Stimulated activated CD4-positive, alpha-beta T cell treated with anti-CD3 and anti-CD28 coated beads, Interleukin-15, amount 100 ng/mL, for 1 hour (primary cell): ENCODE measurements around the gene TOM1.
A peak's percentile ranks its signal among the peaks of the same experiment; 100 is the strongest.

Experiments used
- DNase-seq, 2 donors: peaks; one replicate each; pipeline ENCODE4 v3.0.0-alpha.2; 2020; ENCODE audit warnings: low read depth in 1 of 2, low spot score in 1 of 2

The TOM1 gene

DNA sequence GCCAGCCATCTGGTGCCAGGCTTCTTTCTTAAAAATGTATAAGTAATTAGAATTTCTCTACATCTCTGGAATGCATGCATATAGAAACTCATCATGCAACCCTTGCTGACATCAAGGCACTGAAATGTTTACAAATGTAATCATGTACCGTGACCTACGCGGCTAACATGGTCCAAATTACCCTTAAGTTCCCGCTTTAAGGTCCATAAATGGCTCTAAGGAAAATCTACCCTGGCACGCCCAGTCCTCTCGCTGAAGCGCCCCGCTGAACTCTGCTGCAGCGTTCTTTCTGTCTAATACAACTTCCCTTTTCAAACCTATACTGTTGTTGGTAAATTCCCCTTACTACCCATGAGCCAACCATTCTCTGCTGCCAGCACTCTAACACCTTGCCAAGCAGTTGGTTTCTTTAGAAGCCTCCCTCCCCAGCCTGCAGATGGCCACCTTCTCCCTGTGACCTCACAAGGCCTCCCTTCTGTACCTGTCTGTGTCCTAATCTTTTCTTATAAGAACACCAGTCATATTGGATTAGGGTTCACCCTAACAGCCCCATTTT, 67.7 kb downstream of the TOM1 start:
- no peak for DNase-seq

DNA sequence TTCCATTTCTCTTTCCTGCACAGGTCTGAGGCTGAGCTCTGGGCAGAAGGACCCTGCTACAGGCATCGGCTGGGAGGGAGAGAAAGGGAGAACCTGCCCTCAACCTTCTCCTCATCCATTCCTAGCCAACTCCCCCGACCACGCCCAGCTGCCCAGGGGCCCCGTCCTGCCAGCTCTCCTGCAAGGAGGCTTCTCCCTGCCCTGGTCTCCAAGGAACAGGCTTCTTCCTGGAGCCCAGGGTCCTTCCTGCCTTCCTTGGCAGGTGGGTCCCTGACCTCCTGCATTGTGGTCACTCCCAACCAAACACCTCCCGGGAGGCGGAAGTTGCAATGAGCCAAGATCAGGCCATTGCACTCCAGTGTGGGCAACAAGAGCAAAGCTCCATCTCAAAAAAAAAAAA, 68.7 kb downstream of the TOM1 start:
- no peak for DNase-seq

DNA sequence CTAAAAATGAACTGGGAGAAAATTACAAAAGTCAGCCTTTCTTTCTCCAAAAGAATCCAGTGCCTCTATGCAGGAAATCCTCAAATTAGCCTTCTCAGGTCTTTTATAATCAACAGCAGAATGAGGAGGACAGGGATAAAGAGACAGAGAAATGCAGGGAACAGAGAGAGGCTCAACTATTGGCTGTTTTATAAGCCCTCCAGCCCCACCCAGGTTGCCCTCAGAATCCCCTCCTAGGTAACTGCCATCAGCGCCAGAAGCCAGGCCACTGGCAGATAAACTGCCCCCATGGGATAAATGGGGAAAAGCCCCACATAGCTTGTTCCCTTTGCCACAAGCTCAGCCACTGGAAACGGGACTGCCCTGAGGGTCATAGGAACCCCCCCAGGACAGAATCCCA, 70.3 kb downstream of the TOM1 start:
- DNase-seq, result no peak

DNA sequence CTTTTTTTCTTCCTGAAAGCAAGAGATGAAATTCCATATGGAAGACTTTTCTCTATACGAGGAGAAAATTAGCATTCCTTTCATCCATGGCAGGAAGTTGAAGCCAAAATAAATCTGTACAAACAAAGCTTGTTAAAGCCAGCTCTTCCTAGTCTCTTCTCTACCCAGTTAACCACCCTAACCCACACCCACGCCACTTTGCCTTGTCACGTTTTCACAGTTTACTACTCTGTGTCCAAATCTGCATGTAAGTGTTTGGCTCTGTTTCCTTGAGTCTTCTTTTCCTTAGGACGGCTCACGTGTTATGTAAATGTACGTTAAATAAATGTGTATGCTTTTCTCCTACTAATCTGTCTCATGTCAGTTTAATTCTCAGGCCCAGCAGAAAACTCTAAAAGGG, 74.1 kb downstream of the TOM1 start:
- no peak for DNase-seq

DNA sequence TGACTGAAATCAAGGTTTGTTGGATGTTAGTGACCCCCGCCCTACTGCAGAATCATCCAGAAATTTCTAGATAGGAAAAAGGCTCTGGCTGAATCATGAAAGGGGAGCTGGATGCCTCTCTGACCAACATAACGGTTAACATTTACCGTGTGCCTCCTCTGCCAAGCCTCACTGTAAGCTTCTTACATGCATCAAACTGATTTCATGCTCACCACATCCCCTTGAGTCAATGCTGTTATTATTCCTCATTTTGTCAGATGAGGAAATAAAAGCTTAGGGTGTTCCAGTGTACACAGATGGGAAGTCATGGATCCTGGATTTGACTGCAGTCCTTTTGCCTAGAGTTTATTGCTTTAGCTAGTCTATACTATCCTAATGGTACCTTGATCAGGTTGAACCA, 75.3 kb downstream of the TOM1 start:
- no peak for DNase-seq

DNA sequence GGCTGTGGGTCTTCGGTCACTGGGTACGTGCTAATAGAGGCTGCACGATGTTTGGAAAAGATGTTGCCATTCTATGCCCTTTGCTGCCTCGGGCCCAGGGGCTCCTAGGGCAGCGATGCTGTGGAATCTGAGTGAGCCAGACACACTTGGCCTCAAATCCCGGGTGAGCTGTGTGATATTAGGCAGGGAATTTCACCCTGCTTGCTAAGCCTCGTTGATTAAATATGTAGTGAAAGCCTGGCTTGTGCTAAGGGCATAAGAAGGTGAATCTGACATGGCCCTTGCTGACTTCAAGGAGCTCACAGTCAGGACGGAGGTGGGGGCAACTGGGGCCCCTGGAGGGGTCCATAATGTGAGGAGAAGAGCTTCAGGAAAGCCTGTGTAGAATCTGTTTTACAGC, 75.8 kb downstream of the TOM1 start:
- DNase-seq, result no peak

DNA sequence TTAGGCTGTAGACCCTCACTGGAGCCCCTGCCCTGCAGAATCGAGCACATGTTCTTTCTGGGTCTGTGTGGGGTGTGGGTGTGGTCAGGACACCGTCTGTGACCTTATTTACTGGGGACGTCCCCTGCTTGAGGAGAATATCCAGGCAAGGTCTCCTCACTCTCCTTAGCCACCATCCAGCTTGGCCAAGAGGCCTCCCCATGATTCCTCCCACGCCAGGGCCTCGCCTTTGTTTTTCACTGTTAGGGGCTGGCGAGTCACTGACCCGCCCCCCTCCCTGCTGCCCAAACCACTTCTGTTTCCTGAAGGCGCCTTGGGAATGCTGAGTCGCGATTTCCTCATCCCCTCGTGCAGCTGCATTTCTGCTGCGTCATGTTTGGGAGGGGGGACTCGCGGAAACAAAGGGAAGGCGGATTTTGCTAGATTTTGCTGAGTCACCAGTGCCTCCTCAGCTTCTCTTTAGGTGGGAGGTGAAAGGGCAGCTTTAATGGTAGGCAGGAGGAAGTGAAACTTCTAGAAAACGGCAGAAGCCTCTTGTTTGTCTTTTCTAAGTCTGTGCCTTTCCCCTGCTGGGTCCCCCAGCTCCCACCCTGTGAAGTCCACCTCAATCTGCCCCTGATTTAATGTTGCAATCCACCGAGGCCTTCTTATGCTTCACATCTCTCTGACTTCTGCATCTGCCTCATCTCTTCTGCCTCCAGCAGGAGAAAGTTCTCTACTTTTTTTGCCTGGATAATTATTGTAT, 77.2 kb downstream of the TOM1 start:
- no peak for DNase-seq

DNA sequence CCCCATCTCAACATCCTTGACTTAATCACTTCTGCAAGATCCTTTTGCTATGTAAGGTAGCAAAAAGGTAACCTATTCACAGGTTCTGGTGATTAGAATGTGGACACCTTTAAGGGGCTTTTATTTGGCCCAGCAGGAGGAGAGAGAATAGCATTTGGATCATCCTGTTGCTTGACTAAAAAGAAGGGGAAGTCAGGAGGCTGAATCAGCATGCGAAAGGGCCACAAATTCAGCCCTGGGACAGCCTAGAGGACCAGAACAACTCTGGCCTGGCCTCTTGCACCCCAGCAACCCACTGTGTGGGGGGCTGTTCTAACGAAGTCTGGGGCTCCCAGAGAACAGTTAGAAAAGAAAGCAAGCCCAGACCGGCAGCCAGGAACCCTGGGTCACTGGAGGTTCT, 78.0 kb downstream of the TOM1 start:
- no peak for DNase-seq

DNA sequence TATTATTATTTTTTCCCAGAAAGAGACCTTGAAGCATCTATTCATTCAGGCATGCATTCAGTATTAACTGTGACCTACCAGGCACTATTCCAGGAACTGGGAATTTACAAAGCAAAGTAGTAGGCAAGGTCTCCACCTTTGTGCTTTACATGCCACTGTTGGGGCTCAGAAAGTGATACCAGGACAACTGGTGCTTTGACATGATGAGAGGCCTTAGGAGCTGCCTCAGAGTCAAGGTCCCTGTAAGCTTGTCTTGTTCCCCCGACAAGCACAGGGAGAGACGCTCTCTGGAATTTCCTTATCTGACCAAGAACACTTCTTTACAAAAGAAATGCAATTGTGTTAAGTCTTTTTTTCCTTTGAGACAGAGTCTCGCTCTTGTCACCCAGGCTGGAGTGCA, 78.9 kb downstream of the TOM1 start:
- no peak for DNase-seq

DNA sequence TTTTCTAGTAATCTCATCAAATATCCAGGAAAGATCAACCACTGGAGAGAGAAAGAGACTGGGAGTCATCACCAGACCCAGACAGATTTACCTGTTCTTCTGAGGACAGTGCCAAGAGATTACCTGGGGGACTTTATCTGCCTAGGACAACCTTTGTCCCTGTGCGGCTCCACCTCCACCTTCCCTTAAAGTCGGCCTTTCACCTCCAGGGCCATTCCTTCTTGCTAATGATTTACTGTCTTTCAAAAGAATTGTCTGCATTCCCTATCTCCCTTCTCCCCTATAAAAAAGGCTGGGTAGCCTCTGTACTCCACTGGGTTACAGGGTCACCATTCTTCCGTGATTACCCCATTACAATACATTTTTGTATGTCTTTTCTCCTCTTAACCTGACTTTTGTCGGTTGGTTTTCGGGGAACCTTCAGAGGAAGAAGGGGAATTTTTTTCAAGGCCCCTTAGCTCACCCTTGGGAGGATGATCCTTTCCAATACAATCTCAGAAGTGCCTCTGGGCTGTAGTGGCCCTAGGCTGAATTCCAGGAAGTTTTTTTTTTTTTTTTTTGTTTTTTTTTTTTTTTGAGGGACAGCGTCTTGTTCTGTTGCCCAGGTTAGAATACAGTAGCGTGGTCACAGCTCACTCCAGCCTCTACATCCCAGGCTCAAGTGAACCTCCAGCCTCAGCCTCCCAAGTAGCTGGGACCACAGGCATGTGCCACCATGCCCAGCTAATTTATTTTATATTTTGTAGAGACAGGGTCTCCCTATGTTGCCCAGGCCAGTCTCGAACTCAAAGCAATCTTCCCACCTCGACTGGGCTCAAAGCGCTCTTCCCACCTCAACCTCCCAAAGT, 79.7 kb downstream of the TOM1 start:
- DNase-seq, result no peak

DNA sequence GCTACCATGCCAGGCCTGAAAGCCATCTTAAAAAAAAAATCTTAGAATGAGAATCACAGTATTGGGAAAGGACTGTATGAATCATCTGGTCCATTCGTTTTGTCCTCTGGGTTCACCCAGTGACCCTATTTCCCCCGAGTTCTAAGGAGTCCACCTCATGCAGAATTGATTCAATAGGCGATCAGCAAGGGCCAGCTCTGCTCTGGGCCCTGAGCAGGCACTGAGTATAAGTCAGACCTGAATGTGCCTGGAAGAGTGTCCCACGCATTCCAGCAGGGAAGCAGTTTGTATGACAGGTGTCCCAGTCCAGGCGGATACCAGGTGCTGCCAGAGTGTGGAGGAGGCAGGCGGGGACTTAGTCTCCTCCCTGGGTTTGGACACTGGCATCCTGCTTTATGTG, 80.3 kb downstream of the TOM1 start:
- no peak for DNase-seq

DNA sequence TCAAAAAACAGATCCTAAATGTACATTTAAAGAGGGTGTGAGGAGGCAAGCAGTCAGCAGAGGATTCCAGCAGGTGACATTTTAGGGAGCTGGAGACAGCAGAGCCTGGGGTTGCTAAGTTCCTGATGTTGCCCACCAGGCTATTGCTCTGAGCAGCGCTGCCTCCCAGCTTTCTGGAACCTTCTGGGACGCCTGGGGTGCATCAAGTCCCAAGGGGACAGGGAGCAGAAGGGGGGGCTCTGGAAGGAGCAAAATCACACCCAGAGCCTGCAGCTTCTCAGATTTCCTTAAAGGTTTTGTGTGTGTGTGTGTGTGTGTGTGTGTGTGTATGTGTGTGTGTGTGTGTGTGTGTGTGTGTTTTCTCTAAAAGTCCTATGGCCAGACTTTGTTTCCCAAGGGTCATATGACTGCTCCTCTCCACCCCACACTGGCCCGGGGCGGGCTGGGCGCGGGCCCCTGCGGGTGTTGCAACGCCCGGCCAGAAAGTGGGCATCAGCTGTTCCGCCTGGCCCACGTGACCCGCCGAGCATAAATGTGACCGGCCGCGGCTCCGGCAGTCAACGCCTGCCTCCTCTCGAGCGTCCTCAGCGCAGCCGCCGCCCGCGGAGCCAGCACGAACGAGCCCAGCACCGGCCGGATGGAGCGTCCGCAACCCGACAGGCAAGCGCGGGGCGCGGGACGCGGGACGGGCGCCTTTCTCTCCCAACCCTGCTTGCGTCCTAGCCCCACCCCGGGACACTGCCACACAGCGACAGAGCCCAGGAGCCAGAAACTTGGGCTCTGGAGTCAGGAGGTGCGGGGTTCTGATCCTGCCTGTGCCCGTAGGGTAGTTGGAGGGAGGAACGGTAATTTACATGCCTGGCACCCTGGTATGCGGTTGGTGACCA, 81.1 kb downstream of the TOM1 start, which contains the start of gene HMOX1:
HMOX1 (plus strand) TSS at position 560 of the 887 bp plus-strand sequence; CDS start at position 638, 78 bp downstream.
- DNase-seq, result peak in 1 of 2 donors; percentile 20

DNA sequence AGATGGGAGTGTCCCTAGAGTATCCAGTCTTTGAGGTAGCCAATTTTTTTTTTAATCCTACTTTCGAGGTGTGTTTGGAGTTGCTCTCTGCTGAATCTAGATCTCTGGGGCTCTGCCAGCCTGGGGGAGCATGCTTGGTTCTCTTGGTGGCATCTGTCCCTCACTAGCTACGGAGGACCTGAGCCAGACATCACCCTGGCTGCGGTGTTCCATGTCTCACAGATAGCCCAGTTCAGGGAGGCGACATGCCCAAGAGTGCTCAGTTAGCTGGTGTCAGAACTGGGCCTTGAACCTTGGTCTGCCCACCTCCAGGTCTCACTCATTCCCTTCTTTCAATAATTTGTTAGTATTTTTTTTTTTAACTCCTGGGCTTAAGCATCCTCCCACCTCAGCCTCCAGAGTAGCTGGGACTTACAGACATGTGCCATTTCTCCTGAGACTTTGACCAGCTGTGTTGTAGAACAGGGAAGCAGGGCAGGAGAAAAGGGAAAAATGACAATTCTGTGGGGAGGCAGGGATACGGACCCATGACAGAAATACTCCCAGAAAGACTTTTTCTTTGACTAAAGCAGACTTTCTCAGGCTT, 81.8 kb downstream of the TOM1 start:
- no peak for DNase-seq

DNA sequence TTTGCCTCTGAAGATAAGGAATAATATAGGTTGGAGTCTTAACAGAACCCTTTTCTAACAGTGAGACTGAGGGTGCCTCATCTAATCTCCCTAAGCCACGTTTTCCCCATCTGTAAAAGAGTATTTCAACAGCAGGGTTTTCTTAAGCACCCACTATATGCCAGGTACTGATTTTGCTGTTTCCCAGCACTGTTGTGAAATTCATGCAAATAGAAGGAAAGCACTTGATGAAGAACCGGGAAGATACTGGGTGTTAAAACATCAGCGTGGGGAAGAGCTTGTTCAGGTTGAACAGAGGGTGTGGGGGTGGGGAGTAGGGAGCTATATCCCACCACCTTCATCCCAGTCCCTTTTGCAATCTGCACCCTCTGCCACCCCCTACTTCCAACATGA, 84.0 kb downstream of the TOM1 start:
- DNase-seq, result no peak

DNA sequence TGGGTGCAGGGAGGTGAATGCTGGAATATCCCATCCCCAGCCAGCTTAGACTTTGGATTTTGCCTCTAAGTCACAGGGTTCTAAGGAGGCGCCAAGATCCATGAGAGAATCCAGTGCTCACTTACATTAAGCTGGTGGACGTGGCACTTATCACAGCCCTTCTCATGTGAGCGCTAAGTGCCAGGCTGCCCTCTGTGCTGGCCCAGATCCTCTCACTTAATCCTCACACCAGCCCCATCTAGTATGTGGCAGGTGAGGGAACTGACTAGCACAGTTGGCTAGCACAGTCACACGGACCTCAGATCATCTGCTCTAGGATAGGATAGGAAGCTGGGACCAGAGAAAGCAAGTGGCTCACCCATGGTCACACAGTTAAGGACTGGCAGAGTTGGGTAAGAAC, 84.8 kb downstream of the TOM1 start:
- no peak for DNase-seq

DNA sequence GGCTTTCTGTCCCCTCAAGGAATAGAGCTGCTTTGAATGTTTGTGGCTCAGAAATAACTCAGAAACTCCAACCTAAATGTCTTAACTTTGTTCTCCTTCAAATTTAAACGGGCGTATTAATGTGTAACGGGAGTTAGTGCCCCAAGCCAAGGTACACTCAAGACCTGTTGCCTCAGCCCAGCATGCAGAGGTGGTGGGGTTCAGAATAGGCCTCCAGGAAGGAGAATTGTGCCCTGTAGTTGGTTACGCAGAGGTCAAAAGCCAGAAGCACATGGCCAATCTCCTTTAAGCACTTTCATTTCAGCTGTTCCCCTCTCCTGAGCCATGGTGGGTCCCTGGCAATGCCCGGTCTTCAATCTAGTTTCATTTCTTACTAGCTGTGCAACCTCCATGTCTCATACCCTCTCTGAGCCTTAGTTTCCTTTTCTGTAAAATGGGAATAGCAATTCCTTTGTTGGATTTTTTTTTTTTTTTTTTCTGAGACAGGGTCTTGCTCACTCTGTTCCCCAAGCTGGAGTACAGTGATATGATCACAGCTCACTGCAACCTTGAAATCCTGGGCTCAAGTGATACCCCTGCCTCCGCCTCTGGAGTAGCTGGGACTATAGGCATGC, 85.4 kb downstream of the TOM1 start:
- DNase-seq, result no peak

DNA sequence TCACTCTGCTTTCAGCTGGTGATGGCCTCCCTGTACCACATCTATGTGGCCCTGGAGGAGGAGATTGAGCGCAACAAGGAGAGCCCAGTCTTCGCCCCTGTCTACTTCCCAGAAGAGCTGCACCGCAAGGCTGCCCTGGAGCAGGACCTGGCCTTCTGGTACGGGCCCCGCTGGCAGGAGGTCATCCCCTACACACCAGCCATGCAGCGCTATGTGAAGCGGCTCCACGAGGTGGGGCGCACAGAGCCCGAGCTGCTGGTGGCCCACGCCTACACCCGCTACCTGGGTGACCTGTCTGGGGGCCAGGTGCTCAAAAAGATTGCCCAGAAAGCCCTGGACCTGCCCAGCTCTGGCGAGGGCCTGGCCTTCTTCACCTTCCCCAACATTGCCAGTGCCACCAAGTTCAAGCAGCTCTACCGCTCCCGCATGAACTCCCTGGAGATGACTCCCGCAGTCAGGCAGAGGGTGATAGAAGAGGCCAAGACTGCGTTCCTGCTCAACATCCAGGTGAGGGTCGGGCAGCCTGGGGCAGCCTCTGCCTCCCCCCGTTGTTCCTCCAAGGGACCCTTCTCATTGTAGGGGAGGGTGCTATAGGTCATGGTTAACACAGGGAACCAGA, 87.1 kb downstream of the TOM1 start:
- DNase-seq, result no peak

DNA sequence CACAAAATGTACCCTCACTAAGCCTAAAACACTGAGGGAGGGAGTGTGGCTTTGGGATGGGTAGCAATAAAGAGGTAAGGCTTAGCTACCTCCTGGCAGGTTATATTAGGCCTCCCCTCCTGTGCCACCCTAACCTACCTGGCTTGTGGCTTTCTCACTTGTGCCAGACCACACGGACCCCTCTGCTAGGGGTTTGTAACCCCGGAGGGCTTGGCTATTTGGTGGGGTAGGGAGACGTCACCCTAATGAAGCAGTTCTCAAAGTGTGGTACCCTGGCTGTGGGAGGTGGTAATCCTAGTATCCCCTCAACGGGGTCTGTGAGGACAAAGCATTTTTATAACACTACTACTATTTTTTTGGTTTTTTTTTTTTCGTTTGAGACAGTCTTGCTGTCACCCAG, 91.2 kb downstream of the TOM1 start:
- DNase-seq, result no peak

DNA sequence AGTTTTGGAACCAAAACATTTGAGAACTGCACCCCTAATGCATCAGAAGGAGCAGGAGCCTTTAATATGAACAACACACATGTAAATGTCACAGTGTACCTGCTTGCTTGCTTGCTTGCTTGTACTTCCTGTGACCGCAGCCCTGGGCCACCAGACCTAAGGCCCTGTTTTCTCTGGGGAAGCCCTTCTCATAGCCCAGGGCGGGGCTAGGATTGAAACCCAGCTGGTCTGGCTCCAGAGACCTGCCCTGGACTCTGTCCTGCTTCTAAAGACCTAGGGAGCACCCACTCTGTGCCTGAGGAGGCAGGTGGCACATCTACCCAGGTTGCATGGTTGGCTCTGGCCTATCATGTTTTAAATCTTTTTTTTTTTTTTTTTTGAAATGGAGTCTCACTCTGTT, 92.7 kb downstream of the TOM1 start:
- DNase-seq, result no peak
